Activated T-cell treated with anti-CD3 and anti-CD28 coated beads for 1 hour (primary cell): Measurements from ENCODE around the gene ZNF646.

ENCODE experiments used
- DNase-seq: peaks from one replicate; pipeline ENCODE4 v3.0.0-alpha.2; 2020; ENCODE audit warnings: low read depth

The ZNF646 gene

GRCh38 chr16:31132303-31132979 is 58.2 kb downstream of the ZNF646 start:
- no peak for DNase-seq

- DNase-seq, result no peak
These were observed 58.9 kb downstream of the ZNF646 start for GRCh38 chr16:31133046-31133501.
